Lower leg skin (tissue), 3 donors: ENCODE measurements around the gene PTGES2.

Experiments
- CTCF ChIP-seq, 3 donors: fragments of 450-650 bp; IDR thresholded peaks; one replicate each; pipeline ENCODE4 v1.5.1; 2016; ENCODE audit warnings: antibody characterized with exemption in 3 of 3, mild to moderate bottlenecking in 3 of 3, moderate library complexity in 2 of 3
- POLR2A ChIP-seq, 2 donors: fragments of 450-650 bp; IDR thresholded peaks; one replicate each; pipeline ENCODE4 v1.6.1; 2016 to 2017; ENCODE audit warnings: antibody characterized with exemption in 2 of 2, mild to moderate bottlenecking in 1 of 2, moderate library complexity in 1 of 2

- TF ChIP-seq POLR2A (IDR thresholded peaks at IDR 0.05) (no peak), CTCF (IDR thresholded peaks at IDR 0.05) (no peak)
These were observed 2.5 kb downstream of the PTGES2 start for GRCh38 chr9:128124873-128125579.
